RWPE2 (cell line): ENCODE results near the gene TEX44.

Source experiments
- ATAC-seq: fragments of 200-7000 bp; cut with Tn5 transposase; 3 replicates; pipeline ENCODE4 v1.9.1; 2021; ENCODE audit warnings: low read depth
- DNase-seq: peaks from one replicate; pipeline ENCODE4 v3.0.0-alpha.2; 2020; ENCODE audit warnings: low spot score
- H3K27ac ChIP-seq: fragments of 450-650 bp; 2 replicates; pipeline ENCODE4 v1.5.1; 2017; ENCODE audit warnings: mild to moderate bottlenecking; ENCODE audit not compliant: poor library complexity, severe bottlenecking
- H3K27me3 ChIP-seq: fragments of 250-450 bp; sonication (Bioruptor Pico); 2 replicates; pipeline ENCODE4 v1.5.1; 2021; ENCODE audit warnings: mild to moderate bottlenecking, moderate library complexity; ENCODE audit not compliant: insufficient read depth, poor library complexity, severe bottlenecking
- H3K36me3 ChIP-seq: fragments of 250-450 bp; sonication (Bioruptor Pico); 2 replicates; pipeline ENCODE4 v1.5.1; 2020; ENCODE audit warnings: low read depth, mild to moderate bottlenecking, moderate library complexity
- H3K4me1 ChIP-seq: fragments of 250-450 bp; sonication (Bioruptor Pico); 2 replicates; pipeline ENCODE4 v1.5.1; 2021; ENCODE audit warnings: mild to moderate bottlenecking, moderate library complexity; ENCODE audit not compliant: insufficient read depth, poor library complexity, severe bottlenecking
- H3K4me3 ChIP-seq: fragments of 250-450 bp; sonication (Bioruptor Pico); 2 replicates; pipeline ENCODE4 v1.5.1; 2021; ENCODE audit warnings: mild to moderate bottlenecking, moderate library complexity; ENCODE audit not compliant: severe bottlenecking
- H3K9me3 ChIP-seq: fragments of 250-450 bp; sonication (Bioruptor Pico); 2 replicates; pipeline ENCODE4 v1.5.1; 2021; ENCODE audit warnings: mild to moderate bottlenecking, moderate library complexity; ENCODE audit not compliant: severe bottlenecking
- CTCF ChIP-seq: fragments of 450-650 bp; IDR thresholded peaks from one replicate; pipeline ENCODE4 v1.5.1; 2017; ENCODE audit warnings: mild to moderate bottlenecking, moderate library complexity; ENCODE audit not compliant: poor library complexity, severe bottlenecking

Gene TEX44

GRCh38 chr2:231633241-231633976, 40.7 kb downstream of the TEX44 start:
- DNase-seq = no peak
- ATAC-seq = no peak
- TF ChIP-seq CTCF = no peak
- Histone ChIP-seq H3K4me3 (no peak overlapping the region), H3K4me1 (no peaks in the 10 kb centered on the region), H3K36me3 (no peaks in the 10 kb centered on the region), H3K9me3 (no peaks in the 10 kb centered on the region), H3K27me3 (no peaks in the 10 kb centered on the region), H3K27ac (no peak overlapping the region)

GRCh38 chr2:231634412-231634811, 41.7 kb downstream of the TEX44 start:
- no peak for DNase-seq
- no peaks in the 10 kb centered on the region for H3K4me1 ChIP-seq
- no peak overlapping the region for H3K27ac ChIP-seq
- no peak overlapping the region for H3K4me3 ChIP-seq
- no peak for ATAC-seq
- no peaks in the 10 kb centered on the region for H3K36me3 ChIP-seq
- no peaks in the 10 kb centered on the region for H3K27me3 ChIP-seq
- TF ChIP-seq CTCF = no peak
- H3K9me3 ChIP-seq = no peaks in the 10 kb centered on the region

- H3K4me3 ChIP-seq = no peak overlapping the region
- ATAC-seq (no peak), DNase-seq (no peak)
- H3K4me1 ChIP-seq = no peaks in the 10 kb centered on the region
- no peaks in the 10 kb centered on the region for H3K36me3 ChIP-seq
- H3K27ac ChIP-seq = no peak overlapping the region
- no peaks in the 10 kb centered on the region for H3K27me3 ChIP-seq
- no peak for TF ChIP-seq CTCF
- H3K9me3 ChIP-seq = no peaks in the 10 kb centered on the region
These were observed 42.5 kb downstream of the TEX44 start for GRCh38 chr2:231634951-231635875.

GRCh38 chr2:231640241-231640640, 47.6 kb downstream of the TEX44 start:
- Histone ChIP-seq H3K27me3 (no peaks in the 10 kb centered on the region), H3K9me3 (no peaks in the 10 kb centered on the region), H3K36me3 (no peaks in the 10 kb centered on the region), H3K4me1 (peaks cover 14% of the 10 kb centered on the region), H3K27ac (no peak overlapping the region), H3K4me3 (no peak overlapping the region)
- ATAC-seq (no peak), DNase-seq (no peak)
- no peak for TF ChIP-seq CTCF
